ENCODE data around the gene BICD1.

Gene BICD1

DNA sequence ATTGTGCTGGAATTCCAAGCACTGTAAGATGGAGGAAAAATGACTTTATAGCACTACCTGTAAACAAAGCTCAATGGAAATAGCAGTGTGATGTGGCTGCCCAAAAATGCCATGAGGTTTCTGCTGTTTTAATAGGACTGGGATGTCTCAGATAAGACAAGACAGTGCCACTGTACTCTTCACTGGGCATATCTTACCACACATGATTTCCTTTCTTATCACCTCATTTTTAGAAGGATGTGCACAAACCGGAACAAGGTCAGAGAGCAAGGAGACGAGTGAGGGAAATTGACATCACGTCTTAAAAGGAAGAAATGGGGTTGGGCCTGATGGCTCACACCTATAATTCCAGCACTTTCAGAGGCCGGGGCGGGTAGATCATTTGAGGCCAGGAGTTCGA lies 254.3 kb downstream of the BICD1 start:
- DNase-seq = no peak

DNA sequence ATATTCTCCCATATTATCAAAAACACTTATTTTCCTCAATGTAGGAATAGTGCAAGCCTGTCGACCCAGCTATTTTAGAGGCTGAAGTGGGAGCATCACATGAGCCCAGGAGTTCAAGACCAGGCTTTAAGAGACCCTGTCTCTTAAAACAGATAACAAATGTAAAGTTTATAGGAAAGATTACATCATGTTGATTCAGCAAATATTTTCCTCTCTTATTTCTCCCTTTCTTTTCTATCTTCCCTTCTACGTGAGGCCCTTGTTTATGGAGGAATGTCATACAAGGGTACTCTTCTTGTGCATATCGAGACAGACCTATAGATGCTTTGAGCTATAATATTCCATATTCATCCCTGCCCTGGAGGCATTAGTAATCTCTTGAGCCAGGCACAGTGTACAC lies 256.2 kb downstream of the BICD1 start:
- DNase-seq = no peak

DNA sequence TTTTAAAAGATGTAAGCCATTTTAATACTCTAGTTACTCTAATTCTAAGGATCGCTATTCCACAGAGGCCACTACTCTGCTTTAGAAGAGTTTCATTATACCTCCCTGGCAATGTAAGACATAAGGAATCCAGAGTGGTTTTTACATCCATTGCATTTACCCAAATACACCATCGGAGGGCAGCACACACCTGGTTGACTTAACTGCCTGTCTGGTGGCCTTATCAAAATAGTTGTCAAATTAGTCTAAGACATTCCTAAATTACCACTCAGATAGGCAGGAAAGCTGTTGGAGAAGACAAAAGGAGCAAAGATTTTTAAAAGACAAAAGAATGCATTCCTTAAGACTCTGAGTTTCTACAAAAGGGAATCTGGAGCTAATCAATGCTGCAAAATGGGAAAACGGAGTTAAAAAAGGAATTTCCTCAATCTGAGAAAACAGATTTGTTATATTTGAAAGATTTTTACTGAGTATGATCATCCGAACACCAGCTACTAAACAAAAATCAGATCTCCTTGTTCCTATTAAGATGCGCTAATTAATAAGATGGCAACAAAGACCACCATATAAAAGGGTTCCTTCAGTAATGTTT lies 258.9 kb downstream of the BICD1 start:
- peak in 3 of 5 donors; percentile 5 to 43 (median 27) for DNase-seq

DNA sequence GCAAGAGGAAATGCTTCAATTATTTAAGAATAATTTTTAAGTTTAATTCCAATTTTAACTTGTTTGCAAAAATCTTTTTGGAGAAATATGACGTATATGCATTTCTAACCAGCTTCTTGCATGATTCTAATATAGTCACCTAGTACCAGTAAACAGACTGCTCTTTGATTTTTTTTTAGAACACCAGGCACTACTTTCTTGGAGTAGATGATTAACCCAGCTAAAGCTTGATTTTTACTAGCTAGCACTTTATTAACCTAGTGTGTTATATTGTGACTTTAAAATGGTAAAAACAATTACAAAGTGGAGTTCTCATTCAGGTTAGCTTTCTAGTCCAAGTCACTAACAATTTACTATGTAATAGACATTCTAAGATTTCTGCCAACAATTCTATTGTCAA lies 260.1 kb downstream of the BICD1 start:
- DNase-seq = no peak

DNA sequence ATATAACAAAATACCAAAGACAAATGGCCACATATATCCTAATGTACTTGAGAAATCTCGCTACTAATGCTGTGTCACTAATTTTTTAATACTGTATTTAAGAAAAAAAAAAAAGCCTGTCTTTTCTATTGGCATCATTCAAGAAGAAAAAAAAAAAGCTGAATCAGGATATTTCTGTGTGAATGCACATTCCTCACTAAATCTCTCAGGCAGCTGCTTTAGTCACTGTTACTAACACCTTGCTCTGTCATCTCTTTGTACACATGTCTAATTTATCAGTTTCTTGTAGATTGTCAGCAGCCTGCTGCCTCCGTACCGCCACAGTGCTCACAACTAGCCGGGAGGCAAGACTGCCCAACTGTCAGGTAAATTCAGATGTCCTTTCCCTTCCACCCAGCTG lies 260.7 kb downstream of the BICD1 start:
- no peak for DNase-seq

DNA sequence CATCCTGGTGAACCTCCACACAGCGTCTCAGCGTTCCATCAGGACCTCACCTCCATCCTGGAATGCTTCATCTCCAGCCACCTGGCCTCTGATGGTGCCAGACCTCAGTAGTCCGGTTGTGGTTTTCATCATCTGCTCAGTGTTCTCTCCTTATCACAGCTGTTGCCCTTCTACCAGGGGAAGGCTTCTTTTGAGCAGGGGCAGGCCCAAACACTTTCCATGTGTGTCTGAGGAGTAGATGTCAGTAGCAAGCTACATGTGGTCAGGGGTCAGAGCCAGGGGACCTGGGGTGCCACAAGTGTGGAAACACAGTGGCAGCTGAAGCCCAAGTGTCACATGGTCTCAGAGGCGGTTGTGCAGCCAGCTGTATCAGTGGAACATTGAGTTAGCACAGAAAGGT lies 262.6 kb downstream of the BICD1 start:
- DNase-seq = no peak

DNA sequence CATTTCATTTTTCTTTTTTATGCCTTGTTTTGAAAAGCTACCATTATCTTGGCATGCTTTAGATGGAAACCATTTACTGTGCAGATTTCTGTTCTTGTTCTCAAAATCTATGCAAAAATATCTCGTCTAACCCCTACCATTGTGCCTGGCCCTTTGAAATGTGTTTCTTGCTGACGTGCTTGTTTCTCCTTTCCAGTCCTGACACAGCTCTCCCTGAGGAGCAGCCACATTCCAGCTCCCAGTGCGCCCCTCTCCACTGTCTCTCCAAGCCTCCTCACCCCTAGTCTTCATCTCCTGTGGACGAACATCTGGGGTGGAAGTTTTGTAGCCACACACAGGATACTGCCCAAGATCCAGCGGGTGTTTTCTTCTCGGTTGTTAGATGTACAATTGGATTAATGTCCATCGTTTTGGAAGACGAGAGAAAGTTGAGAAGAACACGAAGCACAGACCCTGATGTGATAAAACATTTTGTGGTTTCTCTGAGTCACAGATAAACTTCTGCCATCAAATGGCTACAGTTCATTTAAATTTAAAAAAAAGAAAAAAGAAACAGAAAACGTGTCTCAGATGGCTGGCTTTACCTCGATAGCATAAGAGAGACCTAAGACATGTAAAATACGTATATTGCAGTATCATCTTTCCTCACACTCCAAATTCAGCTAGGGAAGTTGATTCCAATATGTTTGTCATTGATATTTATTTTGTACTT lies 270.9 kb downstream of the BICD1 start:
- DNase-seq = no peak

DNA sequence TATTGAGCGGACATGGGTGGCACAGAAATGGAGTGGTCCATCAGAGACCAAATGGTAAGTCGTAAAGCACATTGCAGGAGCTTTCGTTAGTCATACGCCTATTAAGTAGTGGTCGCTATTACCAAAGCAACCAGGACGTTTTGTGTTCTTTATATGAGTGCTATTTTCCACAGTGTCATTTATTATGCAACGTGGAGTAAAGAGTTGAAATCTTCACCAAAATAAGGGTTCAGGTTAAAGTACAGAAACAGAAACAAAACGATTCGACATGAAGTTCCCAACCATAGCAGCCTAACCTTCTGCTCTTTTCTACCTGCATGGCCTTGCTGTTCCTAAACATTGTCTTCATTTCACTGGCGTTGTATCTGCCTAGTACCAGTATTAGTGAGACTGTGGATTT lies 272.6 kb downstream of the BICD1 start:
- DNase-seq = no peak

DNA sequence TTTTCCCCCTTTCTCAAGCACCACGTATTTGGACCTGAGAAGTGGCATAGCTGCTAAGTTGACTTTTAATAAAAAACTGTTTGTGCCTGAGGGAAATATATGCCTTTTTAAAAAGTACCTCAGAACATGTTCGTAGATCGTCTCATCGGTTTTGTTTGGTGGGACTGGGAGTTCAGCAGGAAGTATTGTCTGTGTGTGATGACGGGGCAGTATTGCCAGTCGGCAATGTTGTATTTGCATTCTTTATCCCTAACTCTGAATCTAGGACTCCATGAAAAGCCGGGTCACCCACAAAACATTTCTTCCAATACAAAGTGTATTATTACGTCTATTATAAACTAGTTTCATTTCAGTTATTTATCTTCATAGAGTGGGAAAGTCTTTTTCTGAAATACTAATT lies 273.0 kb downstream of the BICD1 start:
- no peak for DNase-seq

DNA sequence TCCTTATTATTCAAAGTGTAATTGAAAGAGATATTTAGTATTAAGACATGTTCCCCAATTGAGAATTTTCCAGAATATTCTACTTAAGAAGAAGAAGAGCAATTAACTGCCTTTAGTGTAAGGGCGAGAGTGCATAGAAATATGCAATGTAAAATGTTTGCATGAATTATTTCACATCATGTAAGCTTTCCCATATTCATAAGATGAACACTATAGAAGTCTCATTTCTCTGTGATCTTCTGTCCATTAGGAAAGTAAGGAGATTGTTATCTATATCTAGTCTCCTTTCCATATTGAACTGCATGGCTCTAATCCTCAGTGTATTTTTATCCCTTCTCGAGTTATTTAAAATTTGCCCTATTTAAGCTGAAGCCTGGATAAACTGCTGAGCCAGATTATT lies 275.6 kb downstream of the BICD1 start:
- DNase-seq = no peak

DNA sequence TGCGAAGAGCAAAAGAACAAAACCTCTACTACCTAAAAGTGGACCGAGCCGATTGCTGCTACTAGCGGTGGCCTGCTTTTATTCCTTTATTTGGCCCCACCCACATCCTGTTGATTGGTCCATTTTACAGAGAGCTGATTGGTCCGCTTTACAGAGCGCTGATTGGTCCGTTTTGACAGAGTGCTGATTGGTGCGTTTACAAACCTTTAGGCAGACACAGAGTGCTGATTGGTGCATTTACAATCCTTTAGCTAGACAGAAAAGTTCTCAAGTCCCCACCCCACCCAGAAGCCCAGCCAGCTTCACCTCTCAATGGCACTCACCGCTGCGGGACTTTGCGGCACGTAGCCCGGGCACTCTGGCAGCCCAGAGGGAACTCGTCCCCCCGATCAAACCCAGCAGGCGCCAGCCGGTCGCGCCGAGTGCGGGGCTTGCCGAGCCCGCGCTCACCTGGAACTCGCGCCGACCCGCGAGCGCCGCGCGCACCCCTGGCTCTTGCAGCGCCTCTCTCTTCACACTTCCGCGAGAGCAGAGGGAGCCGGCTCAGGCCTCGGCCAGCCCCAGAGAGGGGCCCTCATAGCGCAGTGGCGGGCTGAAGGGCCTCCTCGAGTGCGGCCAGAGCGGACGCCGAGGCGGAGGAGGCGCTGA lies 284.0 kb downstream of the BICD1 start:
- peak in 1 of 5 donors; percentile 19 for DNase-seq

DNA sequence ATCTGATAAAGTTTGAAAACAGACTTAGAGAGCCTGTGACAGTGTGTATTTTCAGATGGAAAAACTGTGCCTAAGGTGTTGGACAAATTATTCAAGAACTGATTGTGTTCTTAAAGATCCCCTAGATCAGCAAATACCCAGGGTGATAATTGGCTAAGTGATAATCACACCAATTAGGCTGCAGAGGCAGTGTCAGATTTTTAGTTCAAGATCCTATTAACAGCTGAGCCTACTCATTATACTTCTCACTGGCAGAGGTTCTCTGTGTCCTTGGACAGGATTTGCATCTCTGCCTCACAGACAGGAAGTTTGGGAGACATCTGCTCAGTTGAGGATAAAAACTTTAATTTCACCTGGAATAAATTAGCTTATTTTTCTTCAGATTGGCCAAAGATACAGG lies 288.4 kb downstream of the BICD1 start:
- no peak for DNase-seq

DNA sequence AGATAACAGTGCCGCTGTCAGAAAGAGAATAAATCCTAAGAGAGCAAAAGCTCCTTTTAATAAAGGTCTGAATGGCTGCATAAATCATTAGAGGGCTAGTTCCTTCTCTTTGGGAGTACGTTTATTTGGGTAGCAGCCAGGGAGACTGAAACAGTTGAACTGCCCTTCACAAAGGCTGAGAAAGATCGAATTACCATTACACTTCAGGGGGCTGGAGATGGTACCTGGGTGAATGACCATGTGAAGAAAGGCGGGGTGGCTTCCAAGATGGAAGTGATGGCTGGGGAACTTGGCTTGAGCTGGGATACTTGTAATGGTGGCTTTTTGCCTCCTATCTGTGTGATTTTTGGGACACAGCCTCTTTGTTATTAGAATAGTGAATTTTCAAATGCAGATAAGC lies 291.0 kb downstream of the BICD1 start:
- DNase-seq = no peak

DNA sequence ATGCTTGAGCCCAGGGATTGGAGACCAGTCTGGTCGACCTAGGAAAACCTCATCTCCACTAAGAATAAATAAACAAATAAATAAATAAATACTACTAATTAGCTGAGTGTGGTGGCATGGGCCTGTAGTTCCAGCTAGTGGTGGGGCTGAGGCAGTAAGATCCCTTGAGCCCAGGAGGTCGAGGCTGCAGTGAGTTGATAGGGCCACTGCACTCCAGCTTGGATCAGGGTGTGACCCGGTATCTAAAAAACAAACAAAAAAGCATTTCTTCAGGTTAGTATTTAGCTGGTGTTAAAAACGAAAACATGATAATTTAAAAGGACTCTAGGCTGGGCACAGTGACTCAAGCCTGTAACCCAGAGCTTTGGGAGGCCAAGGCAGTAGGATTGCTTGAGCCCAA lies 291.5 kb downstream of the BICD1 start:
- no peak for DNase-seq

DNA sequence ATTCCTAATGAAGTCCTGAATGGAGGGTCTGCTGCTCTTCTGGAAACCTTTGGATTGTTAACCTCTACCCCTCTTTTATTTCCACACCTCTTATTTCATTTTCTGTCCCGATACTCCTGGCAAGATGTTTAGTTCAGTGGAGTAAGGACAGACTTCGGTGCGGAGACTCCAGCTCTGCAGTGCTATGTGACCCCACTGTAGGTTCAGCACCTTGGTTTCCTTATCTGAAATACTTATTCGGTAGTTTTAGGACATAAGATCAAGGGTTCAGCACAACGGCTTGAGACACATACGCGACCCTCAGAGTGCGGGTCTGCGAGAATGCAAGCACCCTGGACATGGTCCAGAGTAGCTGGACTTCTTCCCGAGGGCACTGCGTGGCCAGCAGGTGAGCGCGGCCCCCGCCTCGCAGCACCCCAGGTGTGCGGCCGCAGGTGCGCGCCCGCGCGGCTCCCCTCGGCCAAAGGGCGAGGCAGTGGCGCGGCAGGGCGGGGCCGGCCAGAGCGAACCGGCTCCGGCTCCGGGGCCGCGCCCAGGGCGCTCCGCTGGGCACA lies 292.2 kb downstream of the BICD1 start:
- no peak for DNase-seq

DNA sequence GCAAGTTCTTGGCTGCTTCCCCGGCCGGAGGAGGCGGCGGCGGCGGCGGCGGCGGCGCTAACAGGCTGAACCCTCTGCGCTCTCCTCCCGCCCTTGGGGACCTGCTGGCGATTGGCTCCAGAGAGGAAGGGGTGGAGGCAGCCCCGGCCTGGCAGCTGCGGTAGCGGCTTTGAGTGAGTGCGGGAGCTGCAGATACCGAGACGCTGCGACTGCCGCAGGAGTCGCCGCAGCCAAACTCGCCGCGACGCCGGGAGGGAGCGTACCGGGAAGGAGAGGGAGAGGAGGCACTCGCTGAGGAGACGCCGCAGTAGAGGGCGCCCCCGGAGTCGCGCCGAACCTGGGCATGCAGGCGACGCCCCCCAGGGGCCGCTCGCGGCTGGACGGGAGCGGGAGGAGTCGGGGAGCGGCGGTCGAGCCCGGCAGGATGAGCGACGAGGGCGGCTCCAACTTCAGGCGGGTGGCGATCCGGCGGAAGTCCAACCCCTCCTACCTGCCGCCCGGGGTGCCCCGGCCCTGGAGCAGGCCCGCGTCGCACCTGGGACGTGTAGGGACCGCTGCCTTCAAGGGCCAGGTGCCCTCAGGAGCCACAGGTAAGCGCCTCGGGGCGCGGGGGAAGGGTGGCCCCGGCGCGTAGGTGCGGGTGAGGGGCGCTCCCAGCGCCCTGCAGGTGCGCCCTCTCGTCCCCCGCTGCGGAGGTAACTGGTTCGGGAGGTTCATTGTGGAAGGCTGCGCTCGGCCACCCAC lies 292.9 kb downstream of the BICD1 start, which contains the start of gene FGD4:
Gene FGD4 (plus strand): TSS at position 189 of the 744 bp plus-strand sequence.
- DNase-seq = peak in 4 of 5 donors; percentile 14 to 77 (median 32)

DNA sequence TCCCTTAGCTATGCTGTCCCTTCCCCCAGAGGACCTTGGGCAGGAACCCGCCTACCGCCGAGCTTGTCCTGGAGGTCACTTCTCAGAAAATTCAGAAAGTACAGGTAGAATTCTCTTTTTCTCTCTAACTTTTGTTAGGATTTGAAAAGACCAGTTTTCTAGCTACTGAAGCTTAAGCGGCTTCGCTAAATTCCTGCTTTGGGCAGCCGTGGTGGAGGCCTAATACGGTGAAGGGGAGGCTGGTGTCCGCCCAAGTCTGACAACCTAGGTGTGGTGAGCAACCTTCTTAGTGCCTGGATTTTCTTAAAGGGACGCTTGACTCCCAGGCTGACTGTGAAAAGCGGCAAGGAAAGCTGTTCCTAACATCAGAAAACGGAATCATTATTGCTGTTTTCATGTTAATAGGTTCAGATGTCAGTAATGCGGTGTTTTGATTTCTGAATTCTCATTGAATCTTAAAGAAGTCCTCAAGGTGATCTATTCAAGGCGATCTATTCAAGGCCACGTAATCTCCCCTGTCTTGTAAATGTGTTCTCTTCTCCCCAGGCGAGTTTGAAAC lies 293.5 kb downstream of the BICD1 start:
- DNase-seq = no peak

DNA sequence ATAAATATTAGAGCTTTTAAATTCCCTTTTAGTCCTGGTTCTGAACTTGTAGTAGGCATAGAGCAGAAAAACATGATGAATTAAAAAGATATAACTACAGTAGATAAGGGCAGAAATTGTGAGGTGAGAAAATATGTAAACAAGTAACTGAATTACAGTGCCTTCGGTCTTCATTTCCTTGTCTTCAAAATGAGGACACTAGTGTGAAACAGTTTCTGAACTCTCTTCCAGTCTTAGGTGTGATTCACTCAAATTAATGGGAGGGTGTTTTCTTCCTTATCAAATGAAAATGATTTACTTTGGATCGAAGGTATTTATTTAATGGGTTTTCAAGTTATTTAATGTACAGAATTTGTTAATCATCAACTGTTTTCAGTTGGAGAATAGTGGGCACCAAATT lies 294.2 kb downstream of the BICD1 start:
- DNase-seq = no peak

DNA sequence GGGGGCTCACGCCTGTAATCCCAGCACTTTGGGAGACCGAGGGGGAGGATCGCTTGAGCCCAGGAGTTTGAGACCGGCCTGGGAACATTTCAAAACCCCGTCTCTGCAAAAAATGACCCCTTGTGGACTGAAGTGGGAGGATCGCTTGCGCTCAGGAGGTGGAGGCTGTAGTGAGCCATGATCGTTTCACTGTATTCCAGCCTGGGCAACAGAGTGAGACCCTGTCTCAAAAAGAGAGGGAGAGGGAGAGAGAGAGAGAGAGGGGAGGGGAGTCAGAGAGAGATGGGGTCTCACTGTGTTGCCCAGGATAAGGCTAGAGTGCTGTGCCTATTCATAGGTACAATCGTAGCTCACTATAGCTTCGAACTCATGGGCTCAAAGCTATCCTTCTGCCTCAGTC lies 295.5 kb downstream of the BICD1 start:
- DNase-seq = no peak

DNA sequence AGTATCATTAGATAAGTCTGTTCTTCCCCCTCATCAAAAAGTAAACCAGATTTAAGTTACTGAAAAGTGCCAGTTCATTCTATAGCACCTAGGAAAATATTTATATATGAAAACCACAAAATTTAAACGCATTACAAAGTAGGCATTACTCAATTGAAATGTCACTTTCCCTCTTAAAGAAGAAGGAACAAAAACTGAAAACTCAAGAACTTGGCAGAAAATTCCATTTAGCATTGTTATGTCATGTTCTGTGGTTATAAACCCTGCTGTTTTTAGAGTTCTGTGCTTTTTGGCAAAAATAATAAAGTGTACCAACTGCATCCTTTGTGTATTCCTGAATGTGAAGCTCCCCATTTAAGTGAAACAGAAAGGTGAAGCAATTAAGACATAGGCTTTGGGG lies 296.3 kb downstream of the BICD1 start:
- DNase-seq = no peak

DNA sequence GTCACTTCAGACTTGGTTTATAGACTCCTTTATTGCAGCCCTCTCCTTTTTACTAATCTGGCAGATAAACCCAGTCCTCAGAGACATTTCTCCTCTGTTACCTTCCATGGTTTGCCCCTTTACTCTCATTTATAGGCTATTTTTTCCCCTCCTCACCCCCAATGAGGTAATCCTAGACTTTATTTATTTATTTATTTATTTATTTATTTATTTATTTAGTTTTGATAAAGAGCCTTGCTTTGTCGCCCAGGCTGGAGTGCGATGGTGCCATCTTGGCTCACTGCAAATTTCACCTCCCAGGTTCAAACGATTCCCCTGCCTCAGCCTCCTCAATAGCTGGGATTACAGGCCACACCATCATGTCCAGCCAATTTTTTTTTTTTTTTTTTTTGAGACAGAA lies 301.1 kb downstream of the BICD1 start:
- no peak for DNase-seq

DNA sequence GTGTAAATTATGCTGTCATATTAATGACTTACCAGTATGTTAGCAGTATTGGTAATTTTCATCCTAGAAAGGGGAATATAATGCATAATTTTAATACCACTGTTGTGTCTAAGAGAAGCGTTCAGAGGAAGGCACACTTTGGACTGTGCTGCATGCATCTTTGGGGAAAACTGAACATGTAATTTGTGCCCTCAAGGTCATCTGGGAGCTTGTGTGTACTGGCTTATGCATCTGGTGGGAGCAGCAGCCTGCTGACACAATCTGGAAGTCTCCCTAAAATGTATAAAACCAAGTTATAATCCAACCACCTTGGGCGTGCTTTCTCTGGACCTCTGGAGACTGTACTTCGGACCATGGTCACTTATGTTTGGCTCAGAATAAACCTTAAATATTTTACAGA lies 306.8 kb downstream of the BICD1 start:
- no peak for DNase-seq

DNA sequence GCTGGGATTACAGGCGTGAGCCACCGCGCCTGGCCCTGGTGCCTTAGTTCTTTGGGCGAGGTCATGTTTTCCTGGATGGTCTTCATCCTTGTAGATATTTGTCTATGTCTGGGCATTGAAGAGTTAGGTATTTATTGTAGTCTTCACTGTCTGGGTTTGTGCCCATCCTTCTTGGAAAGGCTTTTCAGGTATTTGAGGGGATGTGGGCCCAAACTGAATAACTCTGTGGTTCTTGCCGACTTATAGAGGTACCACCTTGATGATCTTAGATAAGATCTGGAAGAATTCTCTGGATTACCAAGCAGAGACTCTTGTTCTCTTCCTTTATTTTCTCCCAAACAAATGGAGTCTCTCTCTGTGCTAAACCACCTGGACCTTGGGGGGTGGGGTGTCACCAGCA lies 311.6 kb downstream of the BICD1 start:
- no peak for DNase-seq

Data from T-helper 1 cell (primary cell).